ENCODE data around the gene SIRT7.

- TF ChIP-seq ZNF274 (IDR thresholded peaks at IDR 0.05; ENCODE audit: low read depth, low read length) = no peak
- no peak for TF ChIP-seq YY1 (IDR thresholded peaks at IDR 0.05; ENCODE audit: insufficient read depth, insufficient read length)
- no peak for TF ChIP-seq SUZ12 (IDR thresholded peaks at IDR 0.05; ENCODE audit: extremely low read depth, insufficient read depth, insufficient read length)
These were observed 18.3 kb downstream of the SIRT7 start for GRCh38 chr17:81899514-81900166.

Data from NT2/D1 (cell line).